HG02759 (cell line): Measurements from ENCODE around the gene DPP6.

Source experiments
- ATAC-seq: cut with Tn5 transposase; IDR thresholded peaks from one replicate; pipeline ENCODE4 v1.9.1; 2021; ENCODE audit warnings: mild to moderate bottlenecking, moderate library complexity; ENCODE audit not compliant: unreplicated experiment

DPP6 gene

GRCh38 chr7:154440058-154440457 is 387.9 kb downstream of the DPP6 start:
- ATAC-seq = no peak

- no peak for ATAC-seq
Observed at GRCh38 chr7:154440651-154441050, 388.5 kb downstream of the DPP6 start.

- ATAC-seq = no peak
Observed at GRCh38 chr7:154441811-154442210, 389.6 kb downstream of the DPP6 start.

GRCh38 chr7:154442939-154443338 is 390.7 kb downstream of the DPP6 start:
- no peak for ATAC-seq

- no peak for ATAC-seq
Observed at GRCh38 chr7:154450451-154450850, 398.3 kb downstream of the DPP6 start.

GRCh38 chr7:154451480-154452457 is 399.6 kb downstream of the DPP6 start:
- no peak for ATAC-seq

GRCh38 chr7:154463794-154464193 is 411.6 kb downstream of the DPP6 start:
- ATAC-seq = no peak

GRCh38 chr7:154469652-154470051 is 417.5 kb downstream of the DPP6 start:
- ATAC-seq = no peak

- no peak for ATAC-seq
Observed at GRCh38 chr7:154472343-154472742, 420.1 kb downstream of the DPP6 start.

GRCh38 chr7:154473360-154473759 is 421.2 kb downstream of the DPP6 start:
- ATAC-seq = no peak

- no peak for ATAC-seq
Observed at GRCh38 chr7:154474903-154475520, 422.8 kb downstream of the DPP6 start.

- ATAC-seq = no peak
Observed at GRCh38 chr7:154475864-154476263, 423.7 kb downstream of the DPP6 start.

- no peak for ATAC-seq
Observed at GRCh38 chr7:154480817-154481216, 428.6 kb downstream of the DPP6 start.

GRCh38 chr7:154482863-154483262 is 430.7 kb downstream of the DPP6 start:
- no peak for ATAC-seq

- ATAC-seq = no peak
Observed at GRCh38 chr7:154484406-154484805, 432.2 kb downstream of the DPP6 start.

GRCh38 chr7:154484943-154485342 is 432.7 kb downstream of the DPP6 start:
- ATAC-seq = no peak

GRCh38 chr7:154489897-154490296 is 437.7 kb downstream of the DPP6 start:
- ATAC-seq = no peak

GRCh38 chr7:154493594-154493993 is 441.4 kb downstream of the DPP6 start:
- ATAC-seq = no peak

GRCh38 chr7:154497751-154498150 is 445.6 kb downstream of the DPP6 start:
- no peak for ATAC-seq

GRCh38 chr7:154503962-154504550 is 451.9 kb downstream of the DPP6 start:
- ATAC-seq = no peak

- ATAC-seq = no peak
Observed at GRCh38 chr7:154504918-154505317, 452.7 kb downstream of the DPP6 start.

- ATAC-seq = no peak
Observed at GRCh38 chr7:154505362-154505761, 453.2 kb downstream of the DPP6 start.
